HCT116 (cell line): Measurements from ENCODE around the gene LOXL1. TPM values are rescaled to one million over a fixed set of nuclear protein-coding genes. Genes with fewer than 3 reads are reported as not detected.

Experiments used
- ATAC-seq: fragments of 200-7000 bp; cut with Tn5 transposase; 2 replicates; pipeline ENCODE4 v1.9.1; 2020; ENCODE audit warnings: mild to moderate bottlenecking, moderate library complexity
- BruUV-seq: library from RNA; stranded (reverse); fragments of 400-500 nt; replicated peaks from 2 replicates; lab custom pipeline; 2021; lab: Mats Ljungman, UMichigan
- CTCF ChIA-PET: fragments of 300-600 bp; sonication (Branson Sonifier 250); formaldehyde crosslinking; loops from one replicate; lab custom pipeline; 2021; ENCODE audit warnings: antibody characterized with exemption; lab: Charles Lee
- POLR2A ChIA-PET: fragments of 300-600, 350-600 bp; sonication (Branson Sonifier 250); formaldehyde crosslinking; loops from one replicate; lab custom pipeline; 2021; ENCODE audit warnings: antibody characterized with exemption; lab: Charles Lee
- RAD21 ChIA-PET, 2 experiments: fragments of 300-600 bp; sonication (Branson Sonifier 250); formaldehyde crosslinking; loops; one replicate each; lab custom pipeline; 2023; ENCODE audit warnings: low total read pairs in 2 of 2; ENCODE audit not compliant: uncharacterized antibody in 2 of 2, unreplicated experiment in 2 of 2, low non-redundant PET in 1 of 2; lab: Charles Lee
- DNase-seq: peaks from one replicate; pipeline ENCODE4 v3.0.0-alpha.2; 2010; ENCODE audit warnings: low read depth, low spot score
- H2AFZ ChIP-seq: fragments of 200-600 bp; shearing (Covaris generic), sonication (generic); 2 replicates; pipeline ENCODE4 v1.6.1; 2017; ENCODE audit warnings: low read depth, mixed run types, mixed read lengths, antibody characterized with exemption, low read length; ENCODE audit not compliant: poor library complexity, severe bottlenecking
- H3K27ac ChIP-seq: 2 replicates; pipeline ENCODE4 v1.5.1; 2012; ENCODE audit warnings: low read depth, low read length
- H3K27me3 ChIP-seq: fragments of 200-600 bp; sonication (generic); 2 replicates; pipeline ENCODE4 v1.6.1; 2016; ENCODE audit warnings: mixed run types, low read length, mixed read lengths; ENCODE audit not compliant: insufficient read depth
- H3K36me3 ChIP-seq, 2 experiments: fragments of 200-500 bp in 1 of 2; fragments of 200-600 bp in 1 of 2; sonication (Bioruptor generic) in 1 of 2; sonication (generic) in 1 of 2; 2 replicates each; pipeline versions ENCODE4 v1.5.1 to v1.6.1; 2014 to 2016; ENCODE audit warnings: low read length in 2 of 2, inconsistent platforms in 1 of 2, mixed read lengths in 1 of 2, mixed run types in 1 of 2; ENCODE audit not compliant: insufficient read depth in 2 of 2, control insufficient read depth in 1 of 2
- H3K4me1 ChIP-seq, 2 experiments: fragments of 200-600 bp in 1 of 2; sonication (generic) in 1 of 2; 2 replicates each; pipeline versions ENCODE4 v1.5.1 to v1.6.1; 2012 to 2017; ENCODE audit warnings: low read length in 2 of 2, inconsistent platforms in 1 of 2, mild to moderate bottlenecking in 1 of 2, mixed read lengths in 1 of 2, mixed run types in 1 of 2, moderate library complexity in 1 of 2; ENCODE audit not compliant: insufficient read depth in 2 of 2, control insufficient read depth in 1 of 2
- H3K4me2 ChIP-seq: fragments of 200-600 bp; sonication (generic); 2 replicates; pipeline ENCODE4 v1.6.1; 2017; ENCODE audit warnings: mixed run types, low read length, mixed read lengths
- H3K4me3 ChIP-seq, 2 experiments: fragments of 200-600 bp in 1 of 2; sonication (generic) in 1 of 2; replicated peaks in 1 of 2; 2 replicates each; pipeline ENCODE4 v1.5.1; 2011 to 2016; ENCODE audit warnings: low read length in 2 of 2, control low read depth in 1 of 2, low read depth in 1 of 2, mild to moderate bottlenecking in 1 of 2, mixed read lengths in 1 of 2, mixed run types in 1 of 2
- H3K79me2 ChIP-seq: fragments of 200-600 bp; sonication (generic); 2 replicates; pipeline ENCODE4 v1.6.1; 2017; ENCODE audit warnings: mild to moderate bottlenecking, mixed run types, low read length, moderate library complexity, mixed read lengths; ENCODE audit not compliant: insufficient read depth
- H3K9ac ChIP-seq: fragments of 200-600 bp; sonication (generic); 2 replicates; pipeline ENCODE4 v1.6.1; 2016; ENCODE audit warnings: low read length, mixed read lengths
- H3K9me2 ChIP-seq: fragments of 200-600 bp; sonication (generic), shearing (Covaris generic); 2 replicates; pipeline ENCODE4 v1.6.1; 2017; ENCODE audit warnings: mixed run types, mild to moderate bottlenecking, moderate library complexity; ENCODE audit not compliant: insufficient read depth
- H3K9me3 ChIP-seq, 2 experiments: fragments of 200-500 bp in 1 of 2; fragments of 200-600 bp in 1 of 2; sonication (Bioruptor generic) in 1 of 2; sonication (generic) in 1 of 2; 2 replicates each; pipeline ENCODE4 v1.6.1; 2014 to 2017; ENCODE audit warnings: low read length in 2 of 2, mixed read lengths in 2 of 2, inconsistent platforms in 1 of 2, low read depth in 1 of 2, mild to moderate bottlenecking in 1 of 2, mixed run types in 1 of 2, moderate library complexity in 1 of 2; ENCODE audit not compliant: control insufficient read depth in 1 of 2, insufficient read depth in 1 of 2
- H4K20me1 ChIP-seq: fragments of 200-600 bp; sonication (generic), shearing (Covaris generic); 2 replicates; pipeline ENCODE4 v1.6.1; 2017; ENCODE audit warnings: mixed run types, mild to moderate bottlenecking, moderate library complexity; ENCODE audit not compliant: insufficient read depth
- CBX3 ChIP-seq: IDR thresholded peaks from 2 replicates; pipeline ENCODE4 v1.6.1; 2012; ENCODE audit warnings: low read depth
- CEBPB ChIP-seq: IDR thresholded peaks from 2 replicates; pipeline ENCODE4 v1.6.1; 2012; ENCODE audit warnings: low read depth
- EZH2 ChIP-seq: fragments of 200-600 bp; sonication (generic); IDR thresholded peaks from 2 replicates; pipeline ENCODE4 v1.6.1; 2017; ENCODE audit warnings: antibody characterized with exemption, mixed run types
- EZH2phosphoT487 ChIP-seq: fragments of 200-600 bp; IDR thresholded peaks from 2 replicates; pipeline ENCODE4 v1.6.1; 2018; ENCODE audit warnings: antibody characterized with exemption, borderline replicate concordance
- FOSL1 ChIP-seq: IDR thresholded peaks from 2 replicates; pipeline ENCODE4 v1.6.1; 2012; ENCODE audit warnings: low read depth
- SIN3A ChIP-seq: IDR thresholded peaks from 2 replicates; pipeline ENCODE4 v1.6.1; 2012; ENCODE audit warnings: low read depth
- SRF ChIP-seq: IDR thresholded peaks from 2 replicates; pipeline ENCODE4 v1.6.1; 2012; ENCODE audit warnings: low read depth
- ZBTB33 ChIP-seq: IDR thresholded peaks from 2 replicates; pipeline ENCODE4 v1.6.1; 2011; ENCODE audit warnings: mild to moderate bottlenecking, low read length, moderate library complexity; ENCODE audit not compliant: insufficient replicate concordance; ENCODE audit errors: extremely low read depth
- intact Hi-C: fragments of 100-400 bp; cut with micrococcal nuclease; formaldehyde crosslinking; loops from 2 replicates; pipeline ENCODE4 v1.10.0; 2022
- total RNA-seq: library from RNA; stranded (reverse); gene quantifications from one replicate; pipeline ENCODE4 v1.2.1, GENCODE V29; 2021; ENCODE audit not compliant: unreplicated experiment
- TF ChIP-seq, protein P1 (sequence below): IDR thresholded peaks from 2 replicates; pipeline ENCODE4 v1.6.1; 2012; ENCODE audit warnings: low read depth
- TF ChIP-seq, protein P2 (sequence below): IDR thresholded peaks from 2 replicates; pipeline ENCODE4 v1.6.1; 2012

Gene LOXL1
- total RNA-seq, 1 experiment from 2014 or later: 14.9 TPM

DNA sequence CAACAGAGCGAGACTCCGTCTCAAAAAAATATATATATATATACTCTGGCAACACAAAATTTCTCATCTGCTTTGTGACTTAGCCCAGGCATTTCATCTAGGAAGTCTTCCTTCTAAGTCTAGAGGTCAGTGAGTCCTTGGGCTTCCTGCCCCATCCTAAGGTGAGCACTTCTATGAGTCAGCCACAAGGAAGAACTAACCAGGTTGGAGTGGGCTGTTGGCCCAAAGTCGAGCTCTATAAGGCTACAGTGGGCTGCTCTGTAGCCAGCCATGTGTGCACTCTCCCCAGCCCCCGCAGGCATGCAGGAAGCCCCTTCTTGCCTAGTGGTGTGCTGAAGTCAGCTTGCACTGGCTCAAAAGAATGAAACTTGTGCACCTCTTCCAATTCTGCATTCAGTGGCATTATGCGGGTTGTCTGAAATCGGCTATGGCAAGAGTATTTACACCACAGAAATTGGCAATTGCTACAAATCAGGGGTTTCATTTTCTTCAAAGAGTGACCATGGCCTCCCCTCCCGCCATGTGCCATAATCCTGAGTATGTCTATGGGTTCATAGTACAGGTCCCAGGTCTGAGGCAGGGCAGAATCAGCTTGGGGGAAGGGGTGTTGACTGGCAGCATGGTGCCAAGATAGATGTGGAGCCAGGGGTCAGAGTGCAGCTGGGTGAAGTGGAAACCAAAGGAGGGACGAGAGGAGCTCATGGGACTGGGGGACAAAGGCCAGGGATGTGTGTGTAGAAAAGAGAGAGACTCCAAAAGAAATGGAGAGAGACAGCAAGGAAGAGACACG is 22.0 kb upstream of the LOXL1 start:
- no peak overlapping the region for H3K4me3 ChIP-seq
- no peak overlapping the region for H2AFZ ChIP-seq
- no peak for ATAC-seq
- TF ChIP-seq EZH2 (no peak), ZBTB33 (no peak), SRF (no peak), CEBPB (no peak), EZH2phosphoT487 (no peak), SIN3A (no peak), CBX3 (no peak), FOSL1 (no peak)
- TF ChIP-seq, protein P1, sequence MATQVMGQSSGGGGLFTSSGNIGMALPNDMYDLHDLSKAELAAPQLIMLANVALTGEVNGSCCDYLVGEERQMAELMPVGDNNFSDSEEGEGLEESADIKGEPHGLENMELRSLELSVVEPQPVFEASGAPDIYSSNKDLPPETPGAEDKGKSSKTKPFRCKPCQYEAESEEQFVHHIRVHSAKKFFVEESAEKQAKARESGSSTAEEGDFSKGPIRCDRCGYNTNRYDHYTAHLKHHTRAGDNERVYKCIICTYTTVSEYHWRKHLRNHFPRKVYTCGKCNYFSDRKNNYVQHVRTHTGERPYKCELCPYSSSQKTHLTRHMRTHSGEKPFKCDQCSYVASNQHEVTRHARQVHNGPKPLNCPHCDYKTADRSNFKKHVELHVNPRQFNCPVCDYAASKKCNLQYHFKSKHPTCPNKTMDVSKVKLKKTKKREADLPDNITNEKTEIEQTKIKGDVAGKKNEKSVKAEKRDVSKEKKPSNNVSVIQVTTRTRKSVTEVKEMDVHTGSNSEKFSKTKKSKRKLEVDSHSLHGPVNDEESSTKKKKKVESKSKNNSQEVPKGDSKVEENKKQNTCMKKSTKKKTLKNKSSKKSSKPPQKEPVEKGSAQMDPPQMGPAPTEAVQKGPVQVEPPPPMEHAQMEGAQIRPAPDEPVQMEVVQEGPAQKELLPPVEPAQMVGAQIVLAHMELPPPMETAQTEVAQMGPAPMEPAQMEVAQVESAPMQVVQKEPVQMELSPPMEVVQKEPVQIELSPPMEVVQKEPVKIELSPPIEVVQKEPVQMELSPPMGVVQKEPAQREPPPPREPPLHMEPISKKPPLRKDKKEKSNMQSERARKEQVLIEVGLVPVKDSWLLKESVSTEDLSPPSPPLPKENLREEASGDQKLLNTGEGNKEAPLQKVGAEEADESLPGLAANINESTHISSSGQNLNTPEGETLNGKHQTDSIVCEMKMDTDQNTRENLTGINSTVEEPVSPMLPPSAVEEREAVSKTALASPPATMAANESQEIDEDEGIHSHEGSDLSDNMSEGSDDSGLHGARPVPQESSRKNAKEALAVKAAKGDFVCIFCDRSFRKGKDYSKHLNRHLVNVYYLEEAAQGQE: no peak
- TF ChIP-seq, protein P2, sequence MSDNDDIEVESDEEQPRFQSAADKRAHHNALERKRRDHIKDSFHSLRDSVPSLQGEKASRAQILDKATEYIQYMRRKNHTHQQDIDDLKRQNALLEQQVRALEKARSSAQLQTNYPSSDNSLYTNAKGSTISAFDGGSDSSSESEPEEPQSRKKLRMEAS: no peak
- TF ChIP-seq, all 23 proteins: peak for 0
- H3K27ac ChIP-seq: no peak overlapping the region
- no peaks in the 10 kb centered on the region for H4K20me1 ChIP-seq
- POLR2A ChIA-PET: no interaction called here
- DNase-seq: no peak
- no TSS peak for BruUV-seq
- no peaks in the 10 kb centered on the region for H3K9me2 ChIP-seq
- RAD21 ChIA-PET: no interaction called here
- no peaks in the 10 kb centered on the region for H3K36me3 ChIP-seq
- intact Hi-C loops: no loop called here
- no peak overlapping the region for H3K4me2 ChIP-seq
- H3K27me3 ChIP-seq: no peaks in the 10 kb centered on the region
- H3K9ac ChIP-seq: no peak overlapping the region
- no peaks in the 10 kb centered on the region for H3K4me1 ChIP-seq
- no peaks in the 10 kb centered on the region for H3K79me2 ChIP-seq
- CTCF ChIA-PET: interaction anchor here (2.2 to 3.4 kb wide), 2 partner anchors 23 to 31 kb away, joined by 6 to 30 read pairs; partner anchors contain the start of gene TBC1D21
- H3K9me3 ChIP-seq: no peaks in the 10 kb centered on the region
